HepG2 (cell line): ENCODE results near the gene STK40. TPM values are rescaled to one million over a fixed set of nuclear protein-coding genes. Genes with fewer than 3 reads are reported as not detected.

Source experiments
- ARNT ChIP-seq: fragments of 450-650 bp; IDR thresholded peaks from 2 replicates; pipeline ENCODE4 v1.6.1; 2017
- BORCS8-MEF2B ChIP-seq: sonication (generic); formaldehyde crosslinking; IDR thresholded peaks from 2 replicates; pipeline ENCODE4 v1.8.0; 2022; ENCODE audit warnings: mild to moderate bottlenecking, missing genetic modification reagents
- CREB1 ChIP-seq, 2 experiments: fragments of 450-650 bp in 1 of 2; IDR thresholded peaks; 2 replicates each; pipeline ENCODE4 v1.6.1; 2016 to 2017; ENCODE audit warnings: control low read depth in 1 of 2, mild to moderate bottlenecking in 1 of 2, missing compliant biosample characterization in 1 of 2, missing genetic modification characterization in 1 of 2
- DPF2 ChIP-seq: sonication (generic); formaldehyde crosslinking; IDR thresholded peaks from 2 replicates; pipeline ENCODE4 v1.4.0; 2020; ENCODE audit warnings: mild to moderate bottlenecking, low read depth, missing genetic modification reagents, borderline replicate concordance
- HNRNPK ChIP-seq: fragments of 200-400 bp; formaldehyde crosslinking; IDR thresholded peaks from 2 replicates; pipeline ENCODE4 v1.6.1; 2018; ENCODE audit warnings: low read length, low read depth, moderate library complexity, mild to moderate bottlenecking; ENCODE audit not compliant: poor library complexity, severe bottlenecking
- HOXA9 ChIP-seq: sonication (generic); formaldehyde crosslinking; IDR thresholded peaks from 2 replicates; pipeline ENCODE4 v1.8.1; 2022; ENCODE audit warnings: missing genetic modification reagents, mild to moderate bottlenecking, moderate library complexity, borderline replicate concordance
- MLLT10 ChIP-seq: sonication (generic); formaldehyde crosslinking; IDR thresholded peaks from 2 replicates; pipeline ENCODE4 v1.4.0; 2020; ENCODE audit warnings: missing genetic modification reagents
- PHF8 ChIP-seq: sonication (generic); formaldehyde crosslinking; IDR thresholded peaks from 2 replicates; pipeline ENCODE4 v1.5.0; 2020; ENCODE audit warnings: missing genetic modification reagents
- ZC3H13 ChIP-seq: sonication (generic); formaldehyde crosslinking; IDR thresholded peaks from 2 replicates; pipeline ENCODE4 v1.8.1; 2023; ENCODE audit warnings: mild to moderate bottlenecking, missing genetic modification reagents, moderate library complexity
- ZNF20 ChIP-seq: sonication (generic); formaldehyde crosslinking; IDR thresholded peaks from 2 replicates; pipeline ENCODE4 v1.4.0; 2020; ENCODE audit warnings: mild to moderate bottlenecking, moderate library complexity, missing genetic modification reagents
- ZNF335 ChIP-seq: sonication (generic); formaldehyde crosslinking; IDR thresholded peaks from 2 replicates; pipeline ENCODE4 v1.4.0; 2020; ENCODE audit warnings: missing genetic modification reagents
- polyA plus RNA-seq, 8 experiments: library from polyadenylated mRNA; depleted of rRNA in 3 of 8; stranded (reverse) in 7 of 8; unstranded in 1 of 8; fragments of >200 nt; fragmentation: Illumina TruSeq in 4 of 8; extraction: Trizol in 4 of 8; gene quantifications; 2 replicates each; pipeline versions ENCODE4 v1.2.1 to v1.2.3, GENCODE V29; 2011 to 2016; ENCODE audit warnings: low read depth in 4 of 8, missing spikeins in 1 of 8, mixed read lengths in 1 of 8; ENCODE audit not compliant: insufficient read depth in 1 of 8
- total RNA-seq, 5 experiments: library from RNA; depleted of rRNA; stranded (reverse); fragments of >200 nt; fragmentation: Illumina TruSeq; extraction: Trizol; gene quantifications; 2 replicates each; pipeline ENCODE4 v1.2.3, GENCODE V29; 2016; ENCODE audit warnings: low read depth in 1 of 5
- TF ChIP-seq, protein P1 (sequence below): IDR thresholded peaks from 2 replicates; pipeline ENCODE4 v1.6.1; 2016; ENCODE audit warnings: low read depth, missing genetic modification reagents, missing compliant biosample characterization
- TF ChIP-seq, protein P2 (sequence below): IDR thresholded peaks from 2 replicates; pipeline ENCODE4 v1.6.1; 2016

STK40 gene
- total and polyA plus RNA-seq, 2 of the 13 experiments (the other 11 are each of a cell fraction or from before 2014, with no cell fraction given): 33.8 to 35.1 TPM

DNA sequence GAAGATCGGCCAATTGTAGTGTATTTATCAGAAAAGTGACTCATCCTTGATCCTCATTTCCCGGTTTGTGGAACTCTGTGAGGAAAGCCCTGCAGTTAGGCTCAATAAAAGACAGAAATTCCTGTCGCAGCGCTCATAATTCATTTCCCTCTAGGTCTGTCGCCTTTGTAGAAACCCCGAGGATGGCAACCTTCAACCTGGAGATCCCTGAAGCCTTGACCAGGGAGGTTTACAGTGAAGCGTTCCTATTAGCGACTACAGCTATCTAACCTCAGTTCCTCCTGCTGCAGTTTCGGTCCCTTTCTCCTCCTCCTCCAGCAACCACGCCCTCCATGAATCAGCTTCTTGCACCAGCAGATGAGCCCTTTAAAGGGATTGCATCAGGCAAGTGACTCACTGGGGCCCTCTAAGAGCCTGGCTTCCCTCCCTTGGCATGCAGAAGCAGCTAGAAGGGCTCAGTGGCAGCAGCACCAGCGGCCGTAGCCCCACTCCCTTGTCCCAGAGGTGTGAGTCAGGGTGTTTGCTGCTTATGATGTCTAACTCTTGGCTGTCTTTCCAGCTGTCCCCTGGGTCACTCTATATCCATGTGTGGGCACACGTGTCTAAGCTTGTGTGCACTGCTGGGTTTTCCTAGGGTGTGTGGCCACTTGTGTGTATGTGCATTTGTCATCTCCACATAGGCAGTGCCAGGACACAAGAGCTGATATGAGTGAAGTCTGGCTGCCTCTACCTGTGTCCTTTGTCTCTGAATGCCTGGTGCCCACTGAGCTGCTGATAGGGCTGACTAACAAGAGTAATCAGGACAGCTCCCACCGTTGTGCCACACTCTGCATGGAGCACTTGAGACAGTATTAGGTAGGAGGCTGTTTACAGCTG, 779 bp upstream of the STK40 start (continued):
- TF ChIP-seq ZNF335 (CRISPR knock-in tag) (0 out of 2 replicates have a peak, but pooled peaks have one; percentile 42), ARNT (no peak), ZNF20 (CRISPR knock-in tag) (no peak), ZC3H13 (peak; percentile 31; the same call in 1 of the 2 replicates), PHF8 (CRISPR knock-in tag) (peak; percentile 49), DPF2 (CRISPR knock-in tag) (no peak), BORCS8-MEF2B (CRISPR knock-in tag) (peak; percentile 88), MLLT10 (CRISPR knock-in tag) (no peak), HOXA9 (no peak), CREB1 (IDR thresholded peaks at IDR 0.05) (no peak), CREB1 (CRISPR knock-in tag; IDR thresholded peaks at IDR 0.05) (peak; percentile 60; the same call in 1 of the 2 replicates), HNRNPK (no peak)
- TF ChIP-seq, protein P1, sequence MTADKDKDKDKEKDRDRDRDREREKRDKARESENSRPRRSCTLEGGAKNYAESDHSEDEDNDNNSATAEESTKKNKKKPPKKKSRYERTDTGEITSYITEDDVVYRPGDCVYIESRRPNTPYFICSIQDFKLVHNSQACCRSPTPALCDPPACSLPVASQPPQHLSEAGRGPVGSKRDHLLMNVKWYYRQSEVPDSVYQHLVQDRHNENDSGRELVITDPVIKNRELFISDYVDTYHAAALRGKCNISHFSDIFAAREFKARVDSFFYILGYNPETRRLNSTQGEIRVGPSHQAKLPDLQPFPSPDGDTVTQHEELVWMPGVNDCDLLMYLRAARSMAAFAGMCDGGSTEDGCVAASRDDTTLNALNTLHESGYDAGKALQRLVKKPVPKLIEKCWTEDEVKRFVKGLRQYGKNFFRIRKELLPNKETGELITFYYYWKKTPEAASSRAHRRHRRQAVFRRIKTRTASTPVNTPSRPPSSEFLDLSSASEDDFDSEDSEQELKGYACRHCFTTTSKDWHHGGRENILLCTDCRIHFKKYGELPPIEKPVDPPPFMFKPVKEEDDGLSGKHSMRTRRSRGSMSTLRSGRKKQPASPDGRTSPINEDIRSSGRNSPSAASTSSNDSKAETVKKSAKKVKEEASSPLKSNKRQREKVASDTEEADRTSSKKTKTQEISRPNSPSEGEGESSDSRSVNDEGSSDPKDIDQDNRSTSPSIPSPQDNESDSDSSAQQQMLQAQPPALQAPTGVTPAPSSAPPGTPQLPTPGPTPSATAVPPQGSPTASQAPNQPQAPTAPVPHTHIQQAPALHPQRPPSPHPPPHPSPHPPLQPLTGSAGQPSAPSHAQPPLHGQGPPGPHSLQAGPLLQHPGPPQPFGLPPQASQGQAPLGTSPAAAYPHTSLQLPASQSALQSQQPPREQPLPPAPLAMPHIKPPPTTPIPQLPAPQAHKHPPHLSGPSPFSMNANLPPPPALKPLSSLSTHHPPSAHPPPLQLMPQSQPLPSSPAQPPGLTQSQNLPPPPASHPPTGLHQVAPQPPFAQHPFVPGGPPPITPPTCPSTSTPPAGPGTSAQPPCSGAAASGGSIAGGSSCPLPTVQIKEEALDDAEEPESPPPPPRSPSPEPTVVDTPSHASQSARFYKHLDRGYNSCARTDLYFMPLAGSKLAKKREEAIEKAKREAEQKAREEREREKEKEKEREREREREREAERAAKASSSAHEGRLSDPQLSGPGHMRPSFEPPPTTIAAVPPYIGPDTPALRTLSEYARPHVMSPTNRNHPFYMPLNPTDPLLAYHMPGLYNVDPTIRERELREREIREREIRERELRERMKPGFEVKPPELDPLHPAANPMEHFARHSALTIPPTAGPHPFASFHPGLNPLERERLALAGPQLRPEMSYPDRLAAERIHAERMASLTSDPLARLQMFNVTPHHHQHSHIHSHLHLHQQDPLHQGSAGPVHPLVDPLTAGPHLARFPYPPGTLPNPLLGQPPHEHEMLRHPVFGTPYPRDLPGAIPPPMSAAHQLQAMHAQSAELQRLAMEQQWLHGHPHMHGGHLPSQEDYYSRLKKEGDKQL: 0 out of 2 replicates have a peak, but pooled peaks have one; percentile 34
- TF ChIP-seq, protein P2, sequence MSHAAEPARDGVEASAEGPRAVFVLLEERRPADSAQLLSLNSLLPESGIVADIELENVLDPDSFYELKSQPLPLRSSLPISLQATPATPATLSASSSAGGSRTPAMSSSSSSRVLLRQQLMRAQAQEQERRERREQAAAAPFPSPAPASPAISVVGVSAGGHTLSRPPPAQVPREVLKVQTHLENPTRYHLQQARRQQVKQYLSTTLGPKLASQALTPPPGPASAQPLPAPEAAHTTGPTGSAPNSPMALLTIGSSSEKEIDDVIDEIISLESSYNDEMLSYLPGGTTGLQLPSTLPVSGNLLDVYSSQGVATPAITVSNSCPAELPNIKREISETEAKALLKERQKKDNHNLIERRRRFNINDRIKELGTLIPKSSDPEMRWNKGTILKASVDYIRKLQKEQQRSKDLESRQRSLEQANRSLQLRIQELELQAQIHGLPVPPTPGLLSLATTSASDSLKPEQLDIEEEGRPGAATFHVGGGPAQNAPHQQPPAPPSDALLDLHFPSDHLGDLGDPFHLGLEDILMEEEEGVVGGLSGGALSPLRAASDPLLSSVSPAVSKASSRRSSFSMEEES: 0 out of 2 replicates have a peak, but pooled peaks have one; percentile 10
